GM18505 (cell line): ENCODE data around the gene SAMSN1.

ENCODE experiments used
- ATAC-seq: cut with Tn5 transposase; IDR thresholded peaks from one replicate; pipeline ENCODE4 v1.9.1; 2021; ENCODE audit not compliant: unreplicated experiment
- POLR2A ChIP-seq: IDR thresholded peaks from 4 replicates; pipeline ENCODE4 v1.6.1; 2011; ENCODE audit warnings: borderline replicate concordance; ENCODE audit not compliant: insufficient read depth, insufficient read length; ENCODE audit errors: extremely low read depth

The SAMSN1 gene

GRCh38 chr21:14474995-14475394 lies 71.1 kb downstream of the SAMSN1 start:
- ATAC-seq: no peak
- no peak for TF ChIP-seq POLR2A

- ATAC-seq: no peak
- TF ChIP-seq POLR2A: no peak
Measured at GRCh38 chr21:14469641-14470040, 76.5 kb downstream of the SAMSN1 start.

- ATAC-seq: no peak
- no peak for TF ChIP-seq POLR2A
Measured at GRCh38 chr21:14466715-14467114, 79.4 kb downstream of the SAMSN1 start.

- no peak for TF ChIP-seq POLR2A
- no peak for ATAC-seq
Measured at GRCh38 chr21:14457762-14458161, 88.4 kb downstream of the SAMSN1 start.

- ATAC-seq: no peak
- no peak for TF ChIP-seq POLR2A
Measured at GRCh38 chr21:14456911-14457310, 89.2 kb downstream of the SAMSN1 start.

- TF ChIP-seq POLR2A: peak; percentile 21
- ATAC-seq: peak; percentile 70
Measured at GRCh38 chr21:14454016-14455009, 91.8 kb downstream of the SAMSN1 start.

GRCh38 chr21:14453339-14454015 lies 92.6 kb downstream of the SAMSN1 start:
- peak; percentile 86 for ATAC-seq
- no peak for TF ChIP-seq POLR2A

GRCh38 chr21:14452727-14453241 lies 93.3 kb downstream of the SAMSN1 start:
- no peak for TF ChIP-seq POLR2A
- no peak for ATAC-seq

GRCh38 chr21:14452031-14452726 lies 93.9 kb downstream of the SAMSN1 start:
- no peak for TF ChIP-seq POLR2A
- ATAC-seq: no peak

GRCh38 chr21:14451546-14451945 lies 94.6 kb downstream of the SAMSN1 start:
- TF ChIP-seq POLR2A: no peak
- ATAC-seq: no peak

- ATAC-seq: no peak
- no peak for TF ChIP-seq POLR2A
Measured at GRCh38 chr21:14448784-14449183, 97.3 kb downstream of the SAMSN1 start.

- no peak for TF ChIP-seq POLR2A
- no peak for ATAC-seq
Measured at GRCh38 chr21:14438211-14438610, 107.9 kb downstream of the SAMSN1 start.

- ATAC-seq: no peak
Measured at GRCh38 chr21:14435423-14435822, 110.7 kb downstream of the SAMSN1 start.

More at GRCh38 chr21:14435423-14435822, 110.7 kb downstream of the SAMSN1 start:
- no peak for TF ChIP-seq POLR2A
